Measurements from ENCODE around the gene ZNF22. TPM values are rescaled to one million over a fixed set of nuclear protein-coding genes. Genes with fewer than 3 reads are reported as not detected.
A peak's percentile ranks its signal among the peaks of the same experiment; 100 is the strongest.

The ZNF22 gene
- total RNA-seq, 1 donor from 2014 or later = 12.6 TPM

DNA sequence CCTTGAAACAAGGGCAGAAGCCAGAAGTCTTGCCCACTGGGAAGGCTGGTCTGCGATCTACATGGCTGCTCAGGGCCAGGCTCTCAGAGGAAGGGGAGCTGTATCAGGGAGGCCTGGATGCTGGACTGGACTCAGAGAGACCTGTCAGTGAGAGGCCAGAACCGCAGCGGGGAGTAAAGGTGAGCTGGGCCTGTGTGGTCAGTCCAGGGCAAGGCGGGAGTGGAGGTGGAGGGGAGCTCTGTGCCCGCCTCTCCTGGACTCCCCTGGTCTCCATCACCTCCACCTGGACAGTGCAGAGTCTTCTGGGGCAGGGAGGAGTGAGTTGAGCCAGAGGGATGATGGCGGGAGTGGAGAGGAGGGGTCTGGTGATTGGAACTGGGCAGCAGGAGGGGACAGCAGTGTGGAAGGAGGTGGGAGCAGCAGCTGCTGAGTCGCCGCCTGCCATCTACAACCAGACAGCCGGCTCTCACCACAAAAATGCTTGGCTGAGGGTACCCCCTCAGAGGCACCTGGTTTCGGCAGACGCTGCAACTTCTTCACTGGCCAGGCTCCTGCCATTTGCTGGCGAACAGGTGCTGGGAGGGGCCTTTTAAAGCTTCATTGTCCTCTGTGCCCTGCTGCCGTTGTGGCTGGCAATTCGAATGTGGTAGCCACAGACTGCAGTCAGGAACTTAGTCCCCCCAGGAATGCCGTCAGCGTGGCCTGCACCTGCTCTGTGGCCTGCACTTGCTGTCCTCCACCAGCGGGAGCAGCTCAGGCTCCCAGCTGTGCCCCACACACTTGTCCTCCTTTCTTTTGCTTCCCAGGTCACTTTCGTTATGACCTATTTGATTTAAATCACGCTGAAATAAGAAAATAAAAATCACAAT is 37.6 kb upstream of the ZNF22 start:
- intact Hi-C loops (cut with micrococcal nuclease) = no loop called here
- ATAC-seq (peak; percentile 19), DNase-seq (peak; percentile 70)

DNA sequence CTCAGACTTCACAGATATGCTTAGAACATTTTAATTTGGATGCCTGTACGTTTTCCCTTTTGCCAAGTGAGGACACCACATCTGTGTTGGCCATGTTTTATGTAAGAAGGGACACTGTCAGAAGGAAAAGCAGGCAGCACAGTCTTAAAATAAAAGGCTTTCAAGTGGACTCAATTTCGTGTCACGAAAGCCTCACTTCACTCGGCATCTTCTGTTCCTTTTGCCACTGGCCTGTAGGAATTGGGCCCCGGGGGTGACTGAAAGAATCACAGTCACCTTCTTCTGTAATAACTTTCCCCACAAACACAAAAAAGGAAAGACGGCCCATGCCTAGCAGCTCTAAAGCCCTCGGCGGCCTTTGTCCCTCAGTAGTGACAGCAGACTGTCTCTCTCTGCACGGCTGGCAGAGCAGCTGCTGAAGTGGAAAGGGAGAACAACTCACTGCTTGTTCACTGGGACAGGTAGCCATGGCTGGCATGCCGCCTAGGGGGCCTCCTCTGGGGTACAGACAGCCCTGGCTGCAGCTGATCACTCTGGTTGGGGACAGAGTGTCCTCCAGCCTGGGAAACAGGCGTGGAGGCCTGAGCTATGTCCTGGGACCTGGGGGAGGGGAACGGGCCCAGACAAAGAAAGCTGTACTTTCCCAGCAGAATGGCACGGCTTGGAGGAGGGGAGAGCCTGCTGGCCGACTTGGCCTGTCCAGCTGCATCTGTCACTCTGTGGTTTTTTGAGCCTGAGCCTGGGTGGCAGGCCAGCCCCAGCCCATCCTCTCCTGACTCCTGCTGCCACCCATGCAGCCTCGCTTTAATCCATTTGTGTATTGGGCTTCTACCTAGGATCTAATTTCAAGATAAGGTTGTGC is 36.7 kb upstream of the ZNF22 start:
- DNase-seq = peak; percentile 94
- intact Hi-C loops (cut with micrococcal nuclease) = no loop called here
- peak; percentile 69 for ATAC-seq

DNA sequence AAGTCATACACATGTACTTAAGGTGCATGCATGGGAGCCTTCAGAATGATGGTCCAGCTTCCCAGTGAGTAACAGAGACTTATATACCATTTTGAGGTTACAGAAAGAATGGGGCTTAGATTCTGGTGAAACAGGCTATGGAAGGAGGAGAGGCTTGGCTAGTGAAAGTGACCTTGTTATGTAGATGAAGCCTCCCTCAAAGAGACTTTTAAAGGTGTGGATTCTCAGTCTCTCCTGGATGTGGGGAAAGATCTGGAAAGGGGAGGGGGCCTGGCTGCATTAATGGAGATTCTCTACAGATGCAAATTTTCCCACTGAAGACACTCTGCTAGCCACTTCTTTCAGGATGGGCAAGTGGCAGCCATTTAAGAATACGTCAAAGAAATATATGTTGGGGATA is 35.6 kb upstream of the ZNF22 start:
- DNase-seq = no peak
- no peak for ATAC-seq
- intact Hi-C loops (cut with micrococcal nuclease) = no loop called here

DNA sequence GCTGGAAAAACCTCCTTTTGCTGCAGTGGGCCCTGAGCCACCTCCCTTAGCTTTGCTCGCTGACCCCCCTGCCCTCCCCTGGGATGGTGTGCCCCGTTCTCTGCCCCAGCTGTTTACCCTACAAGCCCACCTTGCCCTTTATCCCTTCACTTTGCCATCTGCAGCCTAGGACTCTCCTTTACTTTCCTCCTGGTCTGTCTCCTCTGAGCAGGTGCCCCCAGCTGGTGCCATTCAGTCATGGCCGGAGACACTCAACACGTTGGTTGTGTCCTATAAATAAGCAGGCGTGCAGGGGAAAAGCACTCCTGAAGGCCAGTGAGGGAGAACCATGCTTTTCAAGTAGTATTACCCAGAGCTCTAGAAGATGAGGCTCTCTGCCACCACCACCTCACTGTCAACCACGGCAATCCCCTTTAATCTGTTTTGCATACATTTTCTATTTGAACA is 35.0 kb upstream of the ZNF22 start:
- intact Hi-C loops (cut with micrococcal nuclease) = no loop called here
- ATAC-seq (peak; percentile 33), DNase-seq (peak; percentile 60)

DNA sequence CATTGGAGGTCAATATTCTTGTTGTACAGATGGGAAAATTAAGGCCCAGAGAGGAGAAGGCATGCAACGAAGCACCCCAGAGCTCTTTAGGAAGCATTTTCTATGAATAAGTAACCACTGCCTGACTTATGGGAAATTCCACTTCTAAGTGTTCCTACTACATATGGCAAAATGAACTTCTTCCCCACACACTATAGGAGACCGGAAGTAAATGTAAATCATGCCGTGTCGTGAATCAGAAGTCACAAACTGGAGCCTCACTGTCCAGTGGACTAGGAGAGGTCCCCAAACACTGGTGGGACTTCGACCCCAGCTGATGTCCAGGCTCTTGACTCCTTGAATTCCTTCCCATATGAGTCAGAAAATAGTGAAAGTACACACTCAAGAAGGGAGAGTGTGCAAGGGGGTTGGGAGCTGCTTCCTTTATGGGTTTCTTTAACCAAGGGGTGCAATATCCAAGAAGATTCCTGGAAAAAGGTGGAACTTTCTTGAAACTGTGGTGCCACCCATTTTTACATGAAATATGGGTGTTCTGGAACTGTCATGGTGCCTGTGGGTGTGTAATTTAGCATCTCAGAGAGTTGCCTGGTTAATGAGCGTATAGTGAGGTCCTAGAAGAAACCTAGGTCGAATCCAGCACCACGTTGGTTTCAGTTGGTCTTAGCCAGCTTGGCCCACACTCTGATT is 34.5 kb upstream of the ZNF22 start:
- DNase-seq (no peak), ATAC-seq (no peak)
- intact Hi-C loops (cut with micrococcal nuclease) = no loop called here

DNA sequence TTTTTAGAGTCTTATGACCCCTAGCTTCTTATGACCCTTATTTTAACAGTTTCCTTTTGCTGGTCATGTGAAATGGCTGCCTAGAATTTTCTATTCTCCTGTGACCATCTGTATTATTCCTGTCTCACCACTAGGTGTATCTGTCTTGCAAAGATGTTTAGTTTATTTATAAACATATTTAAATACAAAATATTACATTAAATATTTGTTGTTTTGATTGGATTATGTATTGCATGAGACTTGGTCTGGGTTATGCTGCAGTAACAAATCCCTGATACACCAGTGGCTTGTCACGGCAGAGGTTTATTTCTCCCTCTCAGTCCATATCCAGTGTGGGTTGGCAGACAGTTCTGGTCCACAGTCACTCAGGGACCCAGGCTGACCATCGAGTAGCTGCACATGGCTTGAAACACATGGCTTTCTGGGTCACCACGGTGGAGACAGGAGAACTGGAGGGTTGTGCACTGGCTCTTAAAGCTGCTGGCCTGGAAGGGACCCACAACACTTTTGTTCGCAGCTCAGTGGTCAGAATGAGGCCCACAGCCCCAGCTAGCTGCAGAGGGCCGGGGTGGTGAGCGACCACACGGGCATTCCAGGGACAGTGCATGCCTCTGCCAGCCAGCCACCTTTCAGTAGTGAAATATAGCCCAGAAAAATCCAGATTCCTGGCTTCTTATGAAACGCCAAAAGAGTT is 33.8 kb upstream of the ZNF22 start:
- ATAC-seq (no peak), DNase-seq (no peak)
- intact Hi-C loops (cut with micrococcal nuclease) = no loop called here

DNA sequence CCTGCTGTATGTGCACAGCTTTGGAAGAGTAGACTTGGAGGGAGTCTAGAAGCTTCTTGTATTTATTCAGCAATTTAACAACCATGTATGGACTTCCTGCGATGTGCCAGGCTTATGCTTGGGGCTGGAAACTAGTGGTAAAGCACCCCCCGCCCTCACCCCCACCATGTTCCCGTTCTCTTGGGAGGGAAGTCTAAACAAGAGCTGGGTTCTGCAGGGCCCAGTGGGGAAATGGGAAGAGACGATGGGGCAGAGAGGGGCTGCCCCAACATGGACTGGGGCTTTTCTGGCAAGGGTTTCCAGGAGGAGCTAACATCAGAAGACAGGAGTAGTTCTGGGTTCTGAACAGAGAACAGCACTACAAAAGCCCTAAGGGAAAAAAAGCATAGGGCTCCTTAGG is 33.1 kb upstream of the ZNF22 start:
- no peak for ATAC-seq
- peak; percentile 42 for DNase-seq
- intact Hi-C loops (cut with micrococcal nuclease) = no loop called here

DNA sequence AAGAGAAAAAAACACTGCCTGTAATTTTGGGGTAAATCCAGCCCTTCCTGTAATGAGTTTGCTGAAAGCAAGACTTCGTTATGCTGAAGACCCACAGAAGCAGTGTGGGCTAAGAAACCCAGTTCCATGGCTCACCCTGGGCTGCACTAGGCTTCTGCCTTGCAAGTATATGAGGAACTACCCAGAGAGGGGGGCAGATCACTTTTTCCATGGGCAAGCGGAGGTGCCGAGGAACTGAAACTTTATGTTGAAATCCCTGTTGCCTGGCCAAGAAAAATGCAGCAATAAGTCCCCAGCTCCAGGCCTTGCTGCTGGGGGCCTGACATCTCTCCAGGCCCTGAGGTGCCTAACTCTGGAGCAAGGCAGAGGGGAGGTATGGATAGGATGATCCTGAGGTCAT is 32.6 kb upstream of the ZNF22 start:
- peak; percentile 17 for ATAC-seq
- intact Hi-C loops (cut with micrococcal nuclease) = no loop called here
- peak; percentile 53 for DNase-seq

DNA sequence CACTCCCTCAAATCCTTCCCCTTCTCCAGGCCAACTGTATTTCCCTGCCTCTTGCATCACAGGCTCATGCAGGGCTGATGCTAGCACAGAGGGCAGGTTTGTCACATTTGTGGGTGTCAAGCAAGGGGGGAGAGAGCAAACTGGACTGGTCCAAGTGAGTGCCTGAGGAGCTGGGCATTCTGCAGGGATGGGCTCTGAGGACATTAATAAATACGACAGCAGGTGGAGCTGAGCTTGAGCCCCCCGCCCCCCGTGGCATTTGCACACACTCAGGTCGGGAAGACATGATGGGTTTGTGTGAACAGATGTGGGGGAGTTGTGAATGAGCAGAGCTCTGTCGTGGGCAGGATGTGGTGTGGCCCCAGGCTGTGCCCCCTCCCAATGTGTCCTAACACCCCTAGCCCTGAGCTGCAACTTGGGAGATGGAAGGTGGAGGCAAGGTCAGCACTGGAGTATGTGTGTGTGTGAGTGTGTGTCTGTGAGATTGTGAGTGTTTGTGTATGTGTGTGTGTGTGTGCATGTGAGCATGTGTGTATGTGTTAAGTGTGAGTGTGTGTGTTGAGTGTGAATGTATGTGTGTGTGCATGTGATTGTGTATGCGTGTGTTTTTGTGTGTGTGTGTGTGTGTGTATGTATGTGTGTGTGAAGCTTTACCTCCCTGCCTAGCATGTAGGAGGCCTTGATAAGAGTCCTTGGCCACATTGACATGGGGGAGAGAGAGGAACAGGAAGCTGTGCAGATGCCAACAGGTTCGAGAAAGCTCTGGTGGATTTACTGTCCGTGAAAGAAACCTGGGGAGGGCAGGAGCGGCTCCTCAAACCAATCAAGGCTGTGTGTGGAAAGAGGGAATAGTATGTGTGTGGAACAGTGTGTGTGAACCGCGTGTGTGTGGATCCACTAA is 32.0 kb upstream of the ZNF22 start:
- intact Hi-C loops (cut with micrococcal nuclease) = no loop called here
- DNase-seq (no peak), ATAC-seq (no peak)

DNA sequence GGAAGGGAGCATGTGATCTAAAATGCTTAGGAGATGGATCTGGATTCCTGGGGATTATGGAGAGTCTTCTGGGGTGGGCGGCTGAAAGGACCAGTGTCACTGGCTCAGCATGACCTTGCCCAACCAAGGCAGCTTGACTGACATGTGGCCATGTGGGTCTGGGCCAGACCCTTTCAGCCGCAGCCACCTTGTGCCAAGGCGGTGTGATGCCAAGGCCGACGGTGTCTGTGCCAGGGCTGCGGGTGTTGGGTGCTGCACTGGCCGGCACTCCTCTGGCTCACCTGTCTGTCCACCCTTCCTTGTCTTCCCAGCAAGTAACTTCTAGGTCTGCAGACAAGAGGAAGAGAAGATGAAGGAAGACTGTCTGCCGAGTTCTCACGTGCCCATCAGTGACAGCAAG is 30.9 kb upstream of the ZNF22 start:
- DNase-seq (peak; percentile 82), ATAC-seq (peak; percentile 60)
- intact Hi-C loops (cut with micrococcal nuclease) = no loop called here

DNA sequence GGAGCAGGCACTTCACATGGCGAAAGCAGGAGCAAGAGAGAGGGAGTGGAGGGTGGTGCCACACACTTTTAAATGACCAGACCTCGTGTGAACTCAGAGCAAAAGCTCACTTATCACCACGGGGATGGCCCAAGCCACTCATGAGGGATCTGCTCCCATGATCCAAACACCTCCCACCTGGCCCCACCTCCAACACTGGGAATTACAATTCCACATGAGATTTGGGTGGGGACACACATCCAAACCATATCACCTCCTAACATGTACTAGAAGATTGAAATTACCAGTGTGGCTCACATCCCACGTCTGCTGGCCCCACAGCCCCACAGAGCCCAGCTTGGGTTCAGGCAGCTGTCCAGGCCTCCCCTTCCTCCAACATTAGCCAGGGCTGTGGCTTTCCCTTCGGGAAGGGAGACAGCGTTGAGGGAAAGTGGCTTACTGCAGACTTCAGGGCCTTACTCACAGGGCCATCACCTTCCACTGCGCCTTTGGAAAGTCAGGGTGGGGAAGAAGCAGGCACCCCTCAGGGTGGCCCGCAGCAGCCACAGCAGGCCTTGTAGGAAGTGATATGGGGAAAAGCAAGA is 29.8 kb upstream of the ZNF22 start:
- DNase-seq = no peak
- ATAC-seq = no peak
- intact Hi-C loops (cut with micrococcal nuclease) = no loop called here

DNA sequence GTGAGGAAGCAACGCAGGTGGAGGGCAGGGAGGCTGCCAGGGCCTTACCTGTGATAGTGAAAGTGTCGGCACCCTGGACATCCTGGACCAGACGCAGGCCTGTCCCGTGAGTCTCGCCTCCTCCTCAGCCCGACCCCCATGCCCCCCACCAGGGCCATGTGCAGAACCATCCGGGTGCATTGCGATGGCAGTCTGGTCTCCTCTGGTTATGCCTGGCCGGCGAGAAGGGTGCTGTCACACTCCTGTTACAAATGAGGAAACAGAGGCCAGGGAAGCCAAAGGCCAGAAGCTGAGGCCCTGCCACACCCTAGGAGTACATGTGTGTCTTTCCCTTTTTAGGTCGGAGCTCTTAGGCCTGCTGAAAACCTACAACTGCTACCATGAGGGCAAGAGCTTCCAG is 29.3 kb upstream of the ZNF22 start:
- ATAC-seq (no peak), DNase-seq (peak; percentile 36)
- intact Hi-C loops (cut with micrococcal nuclease) = no loop called here

DNA sequence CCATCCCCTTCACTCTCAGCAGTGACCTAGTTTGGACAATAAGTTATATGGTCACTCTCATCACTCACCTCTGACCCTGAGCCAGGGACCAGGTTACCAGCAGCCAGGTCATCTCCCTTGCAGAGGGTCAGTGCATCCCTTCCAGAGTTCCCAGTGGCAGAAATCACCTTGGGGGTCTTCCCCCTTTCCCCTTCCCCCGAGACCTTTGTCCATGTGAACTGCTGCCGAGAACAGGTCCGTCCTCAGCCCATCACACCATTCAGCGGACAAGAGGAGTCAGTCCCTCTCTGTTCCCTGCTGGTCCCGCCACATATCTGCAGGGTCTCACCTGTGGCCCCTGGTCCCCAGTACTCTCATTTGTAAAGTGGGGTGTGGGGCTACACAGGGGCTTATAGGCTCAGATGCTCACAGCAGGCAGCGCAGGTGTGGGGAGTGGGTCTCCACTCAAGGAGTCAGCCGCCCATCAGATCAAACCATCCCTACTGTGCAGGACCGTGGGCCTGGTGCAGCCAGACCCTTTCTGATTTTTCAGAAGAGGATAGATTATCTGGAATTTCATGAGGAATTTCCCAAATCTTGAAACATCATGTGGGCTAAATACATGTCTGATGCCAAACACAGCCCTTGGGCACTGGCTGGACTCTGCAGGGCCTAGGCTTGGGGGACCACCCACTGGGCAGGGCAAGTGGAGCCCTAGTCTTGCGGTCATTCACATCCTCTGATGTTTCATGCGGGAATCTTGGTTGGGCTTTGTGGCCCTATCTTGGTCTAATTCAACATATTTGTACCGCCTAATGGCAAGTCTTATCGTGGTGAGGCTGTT is 28.6 kb upstream of the ZNF22 start:
- ATAC-seq = no peak
- DNase-seq = no peak
- intact Hi-C loops (cut with micrococcal nuclease) = no loop called here

DNA sequence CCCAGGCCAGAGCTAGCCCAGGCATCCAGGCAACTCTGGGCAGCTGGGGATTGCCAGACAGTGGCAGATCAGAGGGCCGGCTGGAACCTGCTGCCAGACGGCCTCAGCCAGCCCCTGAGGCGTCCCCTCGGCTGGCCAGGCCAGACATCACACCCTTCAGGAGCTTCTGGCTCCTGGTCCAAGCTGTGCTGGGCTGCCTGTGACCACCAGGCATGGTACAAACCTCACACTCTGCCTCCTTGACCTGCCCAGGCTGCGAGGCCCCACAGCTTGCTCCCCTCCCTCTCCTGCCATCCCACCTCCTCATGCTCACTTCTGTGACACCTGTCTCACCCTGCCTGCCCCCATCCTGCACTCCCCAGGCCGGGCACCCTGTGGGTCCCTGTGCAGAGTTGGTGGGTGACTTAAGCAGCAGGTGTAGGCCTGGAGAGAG is 27.8 kb upstream of the ZNF22 start:
- no peak for ATAC-seq
- peak; percentile 39 for DNase-seq
- intact Hi-C loops (cut with micrococcal nuclease) = no loop called here

DNA sequence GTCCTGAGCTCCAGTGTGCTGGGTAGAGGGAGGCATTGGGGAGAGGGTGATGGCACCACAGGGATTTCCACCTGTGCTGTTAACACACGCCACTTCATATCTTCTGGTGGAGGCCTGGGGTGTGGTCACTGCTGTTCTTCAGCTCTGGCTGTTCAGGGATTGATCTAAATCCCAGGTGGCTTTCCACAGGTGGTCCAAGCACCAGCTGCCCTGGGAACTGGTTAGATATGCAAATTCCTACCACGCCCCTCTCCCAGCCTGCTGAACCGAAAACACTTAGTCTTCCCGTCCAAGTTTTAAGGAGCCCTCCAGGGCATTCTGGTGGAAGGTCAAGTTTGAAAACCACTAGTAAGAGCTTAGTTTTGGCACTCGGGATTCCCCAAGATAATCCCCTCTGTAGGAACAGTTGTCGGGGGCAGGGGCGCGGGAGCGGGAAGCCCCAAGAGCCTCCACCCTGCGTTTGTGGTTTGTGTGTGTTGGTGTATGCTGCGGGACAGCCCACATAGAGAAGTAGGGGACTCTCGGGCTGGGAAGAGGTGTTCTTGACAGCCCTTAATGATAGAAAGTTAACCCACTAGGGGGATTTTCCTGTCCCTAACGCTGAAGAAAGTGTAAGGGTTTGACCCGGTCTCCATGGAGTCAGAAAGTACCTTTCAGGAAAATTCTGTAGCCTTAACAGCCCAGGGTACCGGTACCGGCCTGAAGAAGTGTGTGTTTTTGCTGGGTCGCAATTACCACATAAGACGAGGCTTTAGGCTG is 27.2 kb upstream of the ZNF22 start:
- intact Hi-C loops (cut with micrococcal nuclease) = no loop called here
- peak; percentile 34 for DNase-seq
- no peak for ATAC-seq

DNA sequence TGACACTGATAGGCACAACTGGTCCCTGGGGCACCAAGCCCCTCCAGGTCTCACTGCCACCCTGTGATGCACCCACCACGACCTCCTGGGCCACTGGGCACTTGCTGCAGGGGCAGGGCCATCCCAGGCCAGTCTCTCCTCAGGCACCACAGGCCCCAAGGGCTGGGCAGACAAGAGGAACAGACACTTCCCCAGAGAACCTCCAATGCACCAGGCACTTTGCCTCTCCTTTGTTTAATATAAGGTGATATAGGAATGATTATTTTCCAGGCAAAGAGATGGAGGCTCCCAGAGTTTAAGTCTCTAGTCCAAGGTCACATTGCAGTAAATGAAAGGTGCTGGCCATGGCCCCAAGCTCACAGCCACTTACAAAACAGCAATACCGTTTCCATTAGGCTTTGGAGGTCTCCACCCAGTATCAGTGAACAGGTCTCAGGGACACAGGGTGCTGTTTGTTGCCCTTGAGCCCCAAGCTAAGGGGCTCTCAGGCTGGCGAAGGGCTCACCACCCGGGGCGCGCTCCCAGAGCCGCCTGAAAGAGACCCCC is 26.6 kb upstream of the ZNF22 start:
- intact Hi-C loops (cut with micrococcal nuclease) = no loop called here
- ATAC-seq (peak; percentile 2), DNase-seq (peak; percentile 55)
